OCI-LY3 (cell line): ENCODE measurements around the gene MCC.

Source experiments
- H2AFZ ChIP-seq: fragments of 200-600, 300-600 bp; shearing (Covaris generic); 2 replicates; pipeline ENCODE4 v1.6.0; 2014; ENCODE audit warnings: antibody characterized with exemption, low read depth, low read length
- H3K27ac ChIP-seq: fragments of 200-600, 300-600 bp; sonication (generic); 2 replicates; pipeline ENCODE4 v1.5.1; 2014; ENCODE audit warnings: mild to moderate bottlenecking, low read length, moderate library complexity, mixed read lengths
- H3K27me3 ChIP-seq: fragments of 200-600, 300-600 bp; sonication (generic); 2 replicates; pipeline ENCODE4 v1.6.1; 2014; ENCODE audit warnings: low read depth, low read length, mixed read lengths
- H3K36me3 ChIP-seq: fragments of 200-600, 300-600 bp; sonication (generic); replicated peaks from 2 replicates; pipeline ENCODE3; 2014; ENCODE audit warnings: low read depth, low read length, mixed read lengths
- H3K4me1 ChIP-seq: fragments of 300-600, 200-600 bp; sonication (generic); 2 replicates; pipeline ENCODE4 v1.6.1; 2014; ENCODE audit warnings: low read length, mixed read lengths
- H3K4me2 ChIP-seq: fragments of 200-600, 300-600 bp; sonication (generic); 2 replicates; pipeline ENCODE4 v1.6.1; 2014; ENCODE audit warnings: low read length, mixed read lengths
- H3K4me3 ChIP-seq: fragments of 300-600, 200-600 bp; sonication (generic); 2 replicates; pipeline ENCODE4 v1.5.1; 2014; ENCODE audit warnings: antibody characterized with exemption, mild to moderate bottlenecking, low read length, moderate library complexity
- H3K79me2 ChIP-seq: fragments of 300-600, 200-600 bp; shearing (Covaris generic); 2 replicates; pipeline ENCODE4 v1.6.1; 2014; ENCODE audit warnings: mild to moderate bottlenecking, low read length, mixed read lengths
- H3K9ac ChIP-seq: fragments of 300-600, 200-600 bp; shearing (Covaris generic); 2 replicates; pipeline ENCODE4 v1.6.0; 2014; ENCODE audit warnings: mild to moderate bottlenecking, low read length, moderate library complexity
- H3K9me3 ChIP-seq: fragments of 200-600, 300-600 bp; shearing (Covaris generic); 2 replicates; pipeline ENCODE4 v1.6.1; 2014; ENCODE audit warnings: low read length, mixed read lengths; ENCODE audit not compliant: insufficient read depth
- H4K20me1 ChIP-seq: fragments of 200-600, 300-600 bp; sonication (generic); 2 replicates; pipeline ENCODE4 v1.6.1; 2016; ENCODE audit warnings: low read length, mixed read lengths; ENCODE audit not compliant: insufficient read depth
- EZH2phosphoT487 ChIP-seq: fragments of 200-600 bp; shearing (Covaris generic); IDR thresholded peaks from 2 replicates; pipeline ENCODE4 v1.6.1; 2018; ENCODE audit warnings: antibody characterized with exemption, mixed run types, low read depth
- TF ChIP-seq, protein P1 (sequence below): fragments of 200-600, 300-600 bp; sonication (generic); IDR thresholded peaks from 2 replicates; pipeline ENCODE4 v1.5.1; 2014; ENCODE audit warnings: antibody characterized with exemption, low read length, low read depth

MCC gene

DNA sequence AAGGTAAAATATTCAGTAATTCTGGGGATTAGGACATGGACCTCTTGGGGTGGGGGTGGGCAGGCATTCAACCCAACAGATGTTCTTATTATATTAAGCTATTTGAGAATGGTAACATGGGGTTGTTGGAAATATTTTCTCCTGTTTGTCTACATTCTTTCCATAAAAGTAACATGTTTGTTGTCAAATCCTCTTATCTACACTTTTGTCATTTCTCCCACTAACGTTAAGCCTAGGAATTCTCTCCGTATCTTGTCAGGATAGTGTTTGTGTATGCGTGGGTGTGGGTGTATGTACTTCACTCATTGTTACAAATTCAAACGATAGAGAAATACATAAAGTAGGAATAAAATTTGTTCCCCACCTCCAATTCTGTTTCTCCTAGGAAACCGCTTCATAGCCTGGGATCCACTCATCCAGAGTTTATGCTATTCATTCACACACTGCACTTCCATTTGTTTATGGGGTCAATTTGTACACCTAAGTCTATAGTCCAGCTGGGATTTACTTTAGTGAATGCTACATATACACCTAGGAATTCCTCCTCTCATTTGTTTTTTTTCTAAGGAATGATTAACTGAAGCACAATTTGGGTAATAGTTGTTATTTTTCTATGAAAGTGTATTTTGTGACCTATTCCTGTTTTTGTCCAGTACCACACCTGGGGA lies 294.8 kb downstream of the MCC start:
- no peaks in the 10 kb centered on the region for H3K79me2 ChIP-seq
- no peak for TF ChIP-seq EZH2phosphoT487
- TF ChIP-seq, protein P1, sequence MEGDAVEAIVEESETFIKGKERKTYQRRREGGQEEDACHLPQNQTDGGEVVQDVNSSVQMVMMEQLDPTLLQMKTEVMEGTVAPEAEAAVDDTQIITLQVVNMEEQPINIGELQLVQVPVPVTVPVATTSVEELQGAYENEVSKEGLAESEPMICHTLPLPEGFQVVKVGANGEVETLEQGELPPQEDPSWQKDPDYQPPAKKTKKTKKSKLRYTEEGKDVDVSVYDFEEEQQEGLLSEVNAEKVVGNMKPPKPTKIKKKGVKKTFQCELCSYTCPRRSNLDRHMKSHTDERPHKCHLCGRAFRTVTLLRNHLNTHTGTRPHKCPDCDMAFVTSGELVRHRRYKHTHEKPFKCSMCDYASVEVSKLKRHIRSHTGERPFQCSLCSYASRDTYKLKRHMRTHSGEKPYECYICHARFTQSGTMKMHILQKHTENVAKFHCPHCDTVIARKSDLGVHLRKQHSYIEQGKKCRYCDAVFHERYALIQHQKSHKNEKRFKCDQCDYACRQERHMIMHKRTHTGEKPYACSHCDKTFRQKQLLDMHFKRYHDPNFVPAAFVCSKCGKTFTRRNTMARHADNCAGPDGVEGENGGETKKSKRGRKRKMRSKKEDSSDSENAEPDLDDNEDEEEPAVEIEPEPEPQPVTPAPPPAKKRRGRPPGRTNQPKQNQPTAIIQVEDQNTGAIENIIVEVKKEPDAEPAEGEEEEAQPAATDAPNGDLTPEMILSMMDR = no peak
- no peak overlapping the region for H3K27ac ChIP-seq
- H3K4me3 ChIP-seq = no peak overlapping the region
- no peak overlapping the region for H2AFZ ChIP-seq
- no peak overlapping the region for H3K4me2 ChIP-seq
- H3K9me3 ChIP-seq = no peaks in the 10 kb centered on the region
- no peaks in the 10 kb centered on the region for H3K27me3 ChIP-seq
- no peaks in the 10 kb centered on the region for H4K20me1 ChIP-seq
- no peaks in the 10 kb centered on the region for H3K36me3 ChIP-seq
- peaks cover 4% of the 10 kb centered on the region for H3K4me1 ChIP-seq
- no peak overlapping the region for H3K9ac ChIP-seq

DNA sequence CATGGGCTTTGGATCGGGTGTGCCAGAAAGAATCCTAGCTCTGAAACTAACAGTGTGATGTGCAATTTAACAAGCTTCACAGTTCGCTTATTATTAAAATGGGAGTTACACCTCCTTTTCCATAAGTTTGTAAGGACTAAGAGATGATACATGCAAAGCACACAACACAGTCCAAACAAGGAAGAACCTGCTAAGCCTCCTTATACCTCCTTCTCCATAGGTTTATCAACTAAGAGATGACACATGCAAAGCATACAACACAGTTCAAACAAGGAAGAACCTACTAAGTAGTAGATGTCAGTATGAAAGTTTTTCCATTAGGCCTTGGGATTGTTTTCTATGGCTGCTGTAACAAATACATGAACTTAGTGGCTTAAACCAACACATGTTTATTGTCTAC lies 295.7 kb downstream of the MCC start:
- Histone ChIP-seq H3K4me3 (no peak overlapping the region), H3K27me3 (no peaks in the 10 kb centered on the region), H3K36me3 (no peaks in the 10 kb centered on the region), H3K4me2 (no peak overlapping the region), H3K27ac (no peak overlapping the region), H3K79me2 (no peaks in the 10 kb centered on the region), H4K20me1 (no peaks in the 10 kb centered on the region), H2AFZ (no peak overlapping the region), H3K9ac (no peak overlapping the region), H3K9me3 (no peaks in the 10 kb centered on the region), H3K4me1 (peaks cover 13% of the 10 kb centered on the region)
- TF ChIP-seq, protein P1 = no peak

DNA sequence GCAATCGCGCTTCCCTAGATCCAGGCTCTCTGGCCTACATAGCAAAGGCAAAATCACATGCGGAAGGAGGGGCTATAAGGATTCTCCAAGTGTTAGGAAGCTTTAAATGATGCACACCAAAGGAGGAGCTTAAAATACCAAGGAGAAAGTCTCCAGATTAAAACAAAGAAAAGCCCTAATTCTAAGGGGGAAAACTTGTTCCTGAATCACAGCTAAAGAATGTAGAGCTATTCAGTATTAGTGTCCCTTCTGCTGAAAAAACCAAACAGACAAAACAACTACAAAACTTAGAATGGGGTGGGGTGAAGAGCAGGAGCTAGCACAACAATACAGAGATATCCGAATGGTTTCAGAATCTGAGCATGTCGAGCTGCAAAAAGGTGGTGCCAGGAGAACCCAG lies 297.9 kb downstream of the MCC start:
- Histone ChIP-seq H3K79me2 (no peaks in the 10 kb centered on the region), H2AFZ (no peak overlapping the region), H3K4me2 (no peak overlapping the region), H4K20me1 (no peaks in the 10 kb centered on the region), H3K27me3 (no peaks in the 10 kb centered on the region), H3K27ac (no peak overlapping the region), H3K9ac (no peak overlapping the region), H3K9me3 (no peaks in the 10 kb centered on the region), H3K36me3 (no peaks in the 10 kb centered on the region), H3K4me1 (peaks cover 15% of the 10 kb centered on the region), H3K4me3 (no peak overlapping the region)
- no peak for TF ChIP-seq EZH2phosphoT487
- TF ChIP-seq, protein P1 = no peak

DNA sequence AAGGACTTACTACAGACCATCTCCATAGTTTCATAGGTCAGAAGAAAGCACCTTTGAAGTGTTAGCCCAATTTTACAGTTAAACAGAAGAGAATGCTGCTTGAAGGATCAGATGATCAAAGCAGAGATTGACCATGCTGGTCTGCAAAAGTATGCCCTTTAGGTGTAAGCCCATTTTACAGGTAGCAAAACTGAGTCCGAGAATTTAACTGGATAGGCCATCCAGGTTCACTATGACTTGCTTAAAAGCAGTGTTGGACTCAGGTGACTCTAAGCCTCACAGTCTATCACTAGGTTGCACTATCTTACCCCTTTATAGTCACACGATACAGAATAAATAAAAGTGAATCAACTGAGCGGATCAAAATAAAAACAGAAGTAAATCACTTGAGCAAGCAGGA lies 299.0 kb downstream of the MCC start:
- Histone ChIP-seq H3K4me2 (no peak overlapping the region), H3K4me3 (no peak overlapping the region), H3K27ac (no peak overlapping the region), H3K9me3 (no peaks in the 10 kb centered on the region), H3K79me2 (no peaks in the 10 kb centered on the region), H3K9ac (no peak overlapping the region), H4K20me1 (no peaks in the 10 kb centered on the region), H2AFZ (no peak overlapping the region), H3K36me3 (no peaks in the 10 kb centered on the region), H3K27me3 (no peaks in the 10 kb centered on the region), H3K4me1 (peaks cover 15% of the 10 kb centered on the region)
- TF ChIP-seq EZH2phosphoT487 = no peak
- TF ChIP-seq, protein P1 = no peak
